Cerebellar nuclear complex (tissue), 1 donor: Measurements from ENCODE around the gene ANTXR1.
"Not testable (repeated sequence)": the region's sequence is repeated elsewhere in the genome, so short reads cannot be mapped to it uniquely, and the experiment has no call there.

Source experiments
- DNase-seq, 2 experiments: peaks; one replicate each; lab custom pipeline; 2025; lab: John Stamatoyannopoulos, UW

Gene ANTXR1

GRCh38 chr2:69165091-69165880, 152.3 kb downstream of the ANTXR1 start:
- DNase-seq, result no peak

- no peak for DNase-seq
Measured at GRCh38 chr2:69166465-69166811, 153.5 kb downstream of the ANTXR1 start.

GRCh38 chr2:69166812-69167468, 154.0 kb downstream of the ANTXR1 start:
- no peak for DNase-seq

- DNase-seq, result no peak
Measured at GRCh38 chr2:69167469-69167822, 154.5 kb downstream of the ANTXR1 start.

- DNase-seq, result no peak
Measured at GRCh38 chr2:69168144-69168813, 155.3 kb downstream of the ANTXR1 start.

GRCh38 chr2:69168950-69169654, 156.1 kb downstream of the ANTXR1 start:
- no peak for DNase-seq

GRCh38 chr2:69169655-69170389, 156.8 kb downstream of the ANTXR1 start:
- DNase-seq, result no peak

GRCh38 chr2:69170661-69171060, 157.7 kb downstream of the ANTXR1 start:
- no peak for DNase-seq

- DNase-seq, result no peak
Measured at GRCh38 chr2:69171116-69171896, 158.3 kb downstream of the ANTXR1 start.

- no peak for DNase-seq
Measured at GRCh38 chr2:69171897-69172525, 159.0 kb downstream of the ANTXR1 start.

- DNase-seq, result no peak
Measured at GRCh38 chr2:69173706-69174105, 160.7 kb downstream of the ANTXR1 start.

GRCh38 chr2:69174211-69174610, 161.2 kb downstream of the ANTXR1 start:
- DNase-seq, result not testable (repeated sequence)

GRCh38 chr2:69175790-69176715, 163.1 kb downstream of the ANTXR1 start:
- no peak for DNase-seq

GRCh38 chr2:69177063-69177771, 164.2 kb downstream of the ANTXR1 start:
- no peak for DNase-seq

GRCh38 chr2:69177785-69178636, 165.0 kb downstream of the ANTXR1 start:
- DNase-seq, result no peak

- DNase-seq, result no peak
Measured at GRCh38 chr2:69178756-69179155, 165.8 kb downstream of the ANTXR1 start.

GRCh38 chr2:69180227-69180626, 167.2 kb downstream of the ANTXR1 start:
- DNase-seq, result no peak

GRCh38 chr2:69180974-69181373, 168.0 kb downstream of the ANTXR1 start:
- DNase-seq, result no peak
